Measurements from ENCODE around the gene DKK3. TPM values are rescaled to one million over a fixed set of nuclear protein-coding genes. Genes with fewer than 3 reads are reported as not detected.

DKK3 gene
- total and polyA plus RNA-seq, 2 donors from 2014 or later: 49.6 to 59.5 TPM

GRCh38 chr11:12031856-12032544 lies 23.6 kb upstream of the DKK3 start:
- intact Hi-C loops (cut with DNase I): no loop called here
- Histone ChIP-seq H3K27me3 (ENCODE audit: control insufficient read depth, insufficient read depth, low read length) (no peaks in the 10 kb centered on the region), H3K4me3 (ENCODE audit: low read length in 3 of 3) (no peak overlapping the region), H3K9ac (ENCODE audit: low read length in 3 of 3) (no peak overlapping the region), H3K9me3 (ENCODE audit: control insufficient read depth in 2 of 3, insufficient read depth in 1 of 3, low read length in 3 of 3) (no peaks in the 10 kb centered on the region), H3K4me1 (ENCODE audit: control insufficient read depth in 2 of 3, insufficient read depth in 2 of 3, low read depth in 1 of 3, low read length in 3 of 3) (no peaks in the 10 kb centered on the region), H3K27ac (ENCODE audit: low read depth in 2 of 2, low read length in 2 of 2) (no peak overlapping the region), H3K36me3 (ENCODE audit: control insufficient read depth in 2 of 3, insufficient read depth in 3 of 3, low read length in 3 of 3) (no peaks in the 10 kb centered on the region)
- no peak for FAIRE-seq
- DNase-seq: no peak
- no peak for TF ChIP-seq CTCF (IDR thresholded peaks at IDR 0.05; ENCODE audit: borderline replicate concordance, extremely low read depth, insufficient read depth)

- no peak overlapping the region for H3K9ac ChIP-seq (ENCODE audit: low read length in 3 of 3)
- no peak overlapping the region for H3K4me3 ChIP-seq (ENCODE audit: low read length in 3 of 3)
- H3K4me1 ChIP-seq (ENCODE audit: control insufficient read depth in 2 of 3, insufficient read depth in 2 of 3, low read depth in 1 of 3, low read length in 3 of 3): no peaks in the 10 kb centered on the region
- no peaks in the 10 kb centered on the region for H3K9me3 ChIP-seq (ENCODE audit: control insufficient read depth in 2 of 3, insufficient read depth in 1 of 3, low read length in 3 of 3)
- intact Hi-C loops (cut with DNase I): no loop called here
- no peak overlapping the region for H3K27ac ChIP-seq (ENCODE audit: low read depth in 2 of 2, low read length in 2 of 2)
- H3K27me3 ChIP-seq (ENCODE audit: control insufficient read depth, insufficient read depth, low read length): no peaks in the 10 kb centered on the region
- H3K36me3 ChIP-seq (ENCODE audit: control insufficient read depth in 2 of 3, insufficient read depth in 3 of 3, low read length in 3 of 3): no peaks in the 10 kb centered on the region
- DNase-seq (no peak), FAIRE-seq (no peak)
- no peak for TF ChIP-seq CTCF (IDR thresholded peaks at IDR 0.05; ENCODE audit: borderline replicate concordance, extremely low read depth, insufficient read depth)
These were observed 21.4 kb upstream of the DKK3 start for GRCh38 chr11:12029738-12030363.

- Histone ChIP-seq H3K4me3 (ENCODE audit: low read length in 3 of 3) (no peak overlapping the region), H3K36me3 (ENCODE audit: control insufficient read depth in 2 of 3, insufficient read depth in 3 of 3, low read length in 3 of 3) (no peaks in the 10 kb centered on the region), H3K27ac (ENCODE audit: low read depth in 2 of 2, low read length in 2 of 2) (no peak overlapping the region), H3K4me1 (ENCODE audit: control insufficient read depth in 2 of 3, insufficient read depth in 2 of 3, low read depth in 1 of 3, low read length in 3 of 3) (no peaks in the 10 kb centered on the region), H3K27me3 (ENCODE audit: control insufficient read depth, insufficient read depth, low read length) (no peaks in the 10 kb centered on the region), H3K9me3 (ENCODE audit: control insufficient read depth in 2 of 3, insufficient read depth in 1 of 3, low read length in 3 of 3) (peaks cover 0 to 6% (median 1%) of the 10 kb centered on the region in 3 donors), H3K9ac (ENCODE audit: low read length in 3 of 3) (no peak overlapping the region)
- no peak for TF ChIP-seq CTCF (IDR thresholded peaks at IDR 0.05; ENCODE audit: borderline replicate concordance, extremely low read depth, insufficient read depth)
- FAIRE-seq (no peak), DNase-seq (no peak)
- intact Hi-C loops (cut with DNase I): no loop called here
These were observed 20.7 kb upstream of the DKK3 start for GRCh38 chr11:12029119-12029518.

Measured in kidney (tissue), 14 donors.